ENCODE data around the gene ACP6.

Gene ACP6

DNA sequence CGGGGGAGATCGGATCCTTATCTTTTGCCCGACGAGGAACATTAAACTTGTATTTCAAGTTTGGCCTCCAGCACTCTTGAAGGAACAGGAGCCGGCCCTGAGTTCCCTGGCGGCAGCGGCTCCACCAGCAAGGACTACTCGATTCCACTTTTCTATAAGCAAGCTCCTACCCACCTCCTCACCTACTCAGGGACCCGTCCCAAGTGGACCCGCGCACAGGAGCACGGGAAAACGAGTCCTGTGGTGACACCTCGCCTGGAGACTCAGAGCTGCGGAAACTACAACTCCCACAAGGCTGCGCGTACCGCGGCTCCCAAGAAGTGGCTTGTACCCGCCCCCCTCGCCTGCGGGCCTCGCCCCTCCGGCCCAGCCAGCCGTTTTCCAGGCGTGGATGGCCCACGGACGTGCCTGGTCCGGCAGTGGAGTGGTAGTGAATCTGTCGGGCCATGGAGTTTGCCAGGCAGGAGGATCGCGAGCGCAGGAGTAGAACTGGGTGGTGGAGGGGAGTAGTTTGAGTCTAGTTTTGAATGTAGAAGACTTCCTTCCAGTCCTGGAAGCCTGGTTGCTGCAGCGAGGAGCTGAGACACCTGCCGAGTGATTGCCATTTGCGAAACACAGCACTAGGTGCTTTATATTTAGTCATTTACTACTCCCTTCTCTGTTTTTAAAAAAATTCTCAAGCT lies at the start of gene ACP6:
ACP6 (minus strand) TSS at position 206 of the 683 bp plus-strand sequence. CDS start 476 bp downstream, outside the sequence.
- peak; percentile 97 for ATAC-seq
- TF ChIP-seq ESRRG (CRISPR knock-in tag; IDR thresholded peaks at IDR 0.05) (no peak), ZNF8 (CRISPR knock-in tag; IDR thresholded peaks at IDR 0.05) (no peak), ISL1 (CRISPR knock-in tag; IDR thresholded peaks at IDR 0.05) (no peak), ZNF70 (CRISPR knock-in tag; IDR thresholded peaks at IDR 0.05) (no peak), PPARA (CRISPR knock-in tag; IDR thresholded peaks at IDR 0.05; ENCODE audit: borderline replicate concordance) (no peak), RARB (CRISPR knock-in tag; IDR thresholded peaks at IDR 0.05) (no peak), ZFP30 (CRISPR knock-in tag; IDR thresholded peaks at IDR 0.05) (no peak), OSR1 (CRISPR knock-in tag; IDR thresholded peaks at IDR 0.05) (no peak), ZNF565 (CRISPR knock-in tag; conservative IDR thresholded peaks at IDR 0.05; ENCODE audit: low read depth) (no peak), TCF4 (CRISPR knock-in tag; IDR thresholded peaks at IDR 0.05; ENCODE audit: borderline replicate concordance) (no peak), SNAI2 (CRISPR knock-in tag; IDR thresholded peaks at IDR 0.05) (no peak), BACH2 (CRISPR knock-in tag; IDR thresholded peaks at IDR 0.05; ENCODE audit: borderline replicate concordance) (no peak), ZC3H10 (CRISPR knock-in tag; IDR thresholded peaks at IDR 0.05) (no peak)
- TF ChIP-seq, protein P1, sequence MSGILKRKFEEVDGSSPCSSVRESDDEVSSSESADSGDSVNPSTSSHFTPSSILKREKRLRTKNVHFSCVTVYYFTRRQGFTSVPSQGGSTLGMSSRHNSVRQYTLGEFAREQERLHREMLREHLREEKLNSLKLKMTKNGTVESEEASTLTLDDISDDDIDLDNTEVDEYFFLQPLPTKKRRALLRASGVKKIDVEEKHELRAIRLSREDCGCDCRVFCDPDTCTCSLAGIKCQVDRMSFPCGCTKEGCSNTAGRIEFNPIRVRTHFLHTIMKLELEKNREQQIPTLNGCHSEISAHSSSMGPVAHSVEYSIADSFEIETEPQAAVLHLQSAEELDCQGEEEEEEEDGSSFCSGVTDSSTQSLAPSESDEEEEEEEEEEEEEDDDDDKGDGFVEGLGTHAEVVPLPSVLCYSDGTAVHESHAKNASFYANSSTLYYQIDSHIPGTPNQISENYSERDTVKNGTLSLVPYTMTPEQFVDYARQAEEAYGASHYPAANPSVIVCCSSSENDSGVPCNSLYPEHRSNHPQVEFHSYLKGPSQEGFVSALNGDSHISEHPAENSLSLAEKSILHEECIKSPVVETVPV (CRISPR knock-in tag; IDR thresholded peaks at IDR 0.05): no peak
- TF ChIP-seq, protein P2, sequence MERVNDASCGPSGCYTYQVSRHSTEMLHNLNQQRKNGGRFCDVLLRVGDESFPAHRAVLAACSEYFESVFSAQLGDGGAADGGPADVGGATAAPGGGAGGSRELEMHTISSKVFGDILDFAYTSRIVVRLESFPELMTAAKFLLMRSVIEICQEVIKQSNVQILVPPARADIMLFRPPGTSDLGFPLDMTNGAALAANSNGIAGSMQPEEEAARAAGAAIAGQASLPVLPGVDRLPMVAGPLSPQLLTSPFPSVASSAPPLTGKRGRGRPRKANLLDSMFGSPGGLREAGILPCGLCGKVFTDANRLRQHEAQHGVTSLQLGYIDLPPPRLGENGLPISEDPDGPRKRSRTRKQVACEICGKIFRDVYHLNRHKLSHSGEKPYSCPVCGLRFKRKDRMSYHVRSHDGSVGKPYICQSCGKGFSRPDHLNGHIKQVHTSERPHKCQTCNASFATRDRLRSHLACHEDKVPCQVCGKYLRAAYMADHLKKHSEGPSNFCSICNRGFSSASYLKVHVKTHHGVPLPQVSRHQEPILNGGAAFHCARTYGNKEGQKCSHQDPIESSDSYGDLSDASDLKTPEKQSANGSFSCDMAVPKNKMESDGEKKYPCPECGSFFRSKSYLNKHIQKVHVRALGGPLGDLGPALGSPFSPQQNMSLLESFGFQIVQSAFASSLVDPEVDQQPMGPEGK (CRISPR knock-in tag; IDR thresholded peaks at IDR 0.05; ENCODE audit: borderline replicate concordance): no peak
- TF ChIP-seq, protein P3, sequence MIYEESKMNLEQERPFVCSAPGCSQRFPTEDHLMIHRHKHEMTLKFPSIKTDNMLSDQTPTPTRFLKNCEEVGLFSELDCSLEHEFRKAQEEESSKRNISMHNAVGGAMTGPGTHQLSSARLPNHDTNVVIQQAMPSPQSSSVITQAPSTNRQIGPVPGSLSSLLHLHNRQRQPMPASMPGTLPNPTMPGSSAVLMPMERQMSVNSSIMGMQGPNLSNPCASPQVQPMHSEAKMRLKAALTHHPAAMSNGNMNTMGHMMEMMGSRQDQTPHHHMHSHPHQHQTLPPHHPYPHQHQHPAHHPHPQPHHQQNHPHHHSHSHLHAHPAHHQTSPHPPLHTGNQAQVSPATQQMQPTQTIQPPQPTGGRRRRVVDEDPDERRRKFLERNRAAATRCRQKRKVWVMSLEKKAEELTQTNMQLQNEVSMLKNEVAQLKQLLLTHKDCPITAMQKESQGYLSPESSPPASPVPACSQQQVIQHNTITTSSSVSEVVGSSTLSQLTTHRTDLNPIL (CRISPR knock-in tag; IDR thresholded peaks at IDR 0.05; ENCODE audit: low read depth): no peak
- TF ChIP-seq, protein P4, sequence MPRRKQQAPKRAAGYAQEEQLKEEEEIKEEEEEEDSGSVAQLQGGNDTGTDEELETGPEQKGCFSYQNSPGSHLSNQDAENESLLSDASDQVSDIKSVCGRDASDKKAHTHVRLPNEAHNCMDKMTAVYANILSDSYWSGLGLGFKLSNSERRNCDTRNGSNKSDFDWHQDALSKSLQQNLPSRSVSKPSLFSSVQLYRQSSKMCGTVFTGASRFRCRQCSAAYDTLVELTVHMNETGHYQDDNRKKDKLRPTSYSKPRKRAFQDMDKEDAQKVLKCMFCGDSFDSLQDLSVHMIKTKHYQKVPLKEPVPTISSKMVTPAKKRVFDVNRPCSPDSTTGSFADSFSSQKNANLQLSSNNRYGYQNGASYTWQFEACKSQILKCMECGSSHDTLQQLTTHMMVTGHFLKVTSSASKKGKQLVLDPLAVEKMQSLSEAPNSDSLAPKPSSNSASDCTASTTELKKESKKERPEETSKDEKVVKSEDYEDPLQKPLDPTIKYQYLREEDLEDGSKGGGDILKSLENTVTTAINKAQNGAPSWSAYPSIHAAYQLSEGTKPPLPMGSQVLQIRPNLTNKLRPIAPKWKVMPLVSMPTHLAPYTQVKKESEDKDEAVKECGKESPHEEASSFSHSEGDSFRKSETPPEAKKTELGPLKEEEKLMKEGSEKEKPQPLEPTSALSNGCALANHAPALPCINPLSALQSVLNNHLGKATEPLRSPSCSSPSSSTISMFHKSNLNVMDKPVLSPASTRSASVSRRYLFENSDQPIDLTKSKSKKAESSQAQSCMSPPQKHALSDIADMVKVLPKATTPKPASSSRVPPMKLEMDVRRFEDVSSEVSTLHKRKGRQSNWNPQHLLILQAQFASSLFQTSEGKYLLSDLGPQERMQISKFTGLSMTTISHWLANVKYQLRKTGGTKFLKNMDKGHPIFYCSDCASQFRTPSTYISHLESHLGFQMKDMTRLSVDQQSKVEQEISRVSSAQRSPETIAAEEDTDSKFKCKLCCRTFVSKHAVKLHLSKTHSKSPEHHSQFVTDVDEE (CRISPR knock-in tag; IDR thresholded peaks at IDR 0.05): no peak

DNA sequence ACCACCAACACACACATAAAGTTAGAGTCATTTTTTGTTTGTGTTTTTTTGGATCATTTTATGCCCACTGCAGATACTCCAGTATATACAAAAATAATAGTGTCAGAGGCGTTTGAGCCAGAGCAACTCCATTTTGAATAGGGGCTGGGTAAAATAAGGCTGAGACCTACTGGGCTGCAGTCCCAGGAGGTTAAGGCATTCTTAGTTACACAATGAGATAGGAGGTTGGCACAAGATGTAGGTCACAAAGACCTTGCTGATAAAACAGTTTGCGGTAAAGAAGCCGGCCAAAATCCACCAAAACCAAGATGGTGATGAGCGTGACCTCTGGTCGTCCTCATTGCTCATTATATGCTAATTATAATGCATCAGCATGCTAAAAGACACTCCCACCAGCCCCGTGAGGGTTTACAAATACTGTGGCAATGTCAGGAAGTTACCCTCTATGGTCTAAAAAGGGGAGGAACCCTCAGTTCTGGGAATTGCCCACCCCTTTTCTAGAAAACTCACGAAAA lies 49.4 kb upstream of the ACP6 start:
- ATAC-seq: no peak
- no peak for TF ChIP-seq TOX (CRISPR knock-in tag; IDR thresholded peaks at IDR 0.05; ENCODE audit: borderline replicate concordance)
- no peak for TF ChIP-seq PPARA (CRISPR knock-in tag; IDR thresholded peaks at IDR 0.05; ENCODE audit: borderline replicate concordance)
- TF ChIP-seq BACH2 (CRISPR knock-in tag; IDR thresholded peaks at IDR 0.05; ENCODE audit: borderline replicate concordance): no peak
- no peak for TF ChIP-seq GLIS3 (CRISPR knock-in tag; IDR thresholded peaks at IDR 0.05)
- TF ChIP-seq ESRRG (CRISPR knock-in tag; IDR thresholded peaks at IDR 0.05): no peak
- TF ChIP-seq, protein P3 (CRISPR knock-in tag; IDR thresholded peaks at IDR 0.05; ENCODE audit: low read depth): no peak
- no peak for TF ChIP-seq ZNF8 (CRISPR knock-in tag; IDR thresholded peaks at IDR 0.05)
- TF ChIP-seq, protein P4 (CRISPR knock-in tag; IDR thresholded peaks at IDR 0.05): no peak
- TF ChIP-seq ZFP30 (CRISPR knock-in tag; IDR thresholded peaks at IDR 0.05): no peak
- no peak for TF ChIP-seq ZFP3 (CRISPR knock-in tag; IDR thresholded peaks at IDR 0.05)
- TF ChIP-seq RARB (CRISPR knock-in tag; IDR thresholded peaks at IDR 0.05): no peak
- TF ChIP-seq ZNF565 (CRISPR knock-in tag; conservative IDR thresholded peaks at IDR 0.05; ENCODE audit: low read depth): no peak
- no peak for TF ChIP-seq SNAI2 (CRISPR knock-in tag; IDR thresholded peaks at IDR 0.05)
- TF ChIP-seq ZNF70 (CRISPR knock-in tag; IDR thresholded peaks at IDR 0.05): no peak
- TF ChIP-seq CSDC2 (CRISPR knock-in tag; IDR thresholded peaks at IDR 0.05): no peak
- no peak for TF ChIP-seq OSR1 (CRISPR knock-in tag; IDR thresholded peaks at IDR 0.05)

Data from SK-N-SH treated with all-trans-retinoic acid at 6 μM for 48 hours (cell line).